GM21619 (cell line): ENCODE measurements around the gene CCDC91.
"Not testable (repeated sequence)": the region's sequence is repeated elsewhere in the genome, so short reads cannot be mapped to it uniquely, and the experiment has no call there.

ENCODE experiments used
- ATAC-seq: cut with Tn5 transposase; IDR thresholded peaks from one replicate; pipeline ENCODE4 v1.9.1; 2021; ENCODE audit not compliant: unreplicated experiment

CCDC91 gene

DNA sequence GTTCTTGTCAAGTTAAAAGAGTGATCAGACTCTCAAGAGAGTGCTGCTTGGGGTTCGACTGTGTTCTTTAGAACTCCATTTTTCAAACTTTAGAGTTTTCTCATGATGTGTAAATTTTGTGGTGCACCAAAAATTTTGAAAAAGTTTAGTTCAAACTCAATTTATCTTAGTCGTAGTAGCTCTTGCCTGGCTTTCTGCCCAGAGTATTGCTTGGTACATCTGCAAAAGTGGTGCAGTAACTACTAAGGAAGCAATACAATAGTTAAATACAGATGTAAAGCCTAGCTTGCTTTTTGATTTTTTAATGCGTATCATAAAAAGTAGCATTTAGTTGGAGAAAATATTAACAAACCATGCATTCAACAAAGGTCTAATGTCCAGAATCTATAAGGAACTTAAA is 9.5 kb upstream of the CCDC91 start:
- ATAC-seq, result no peak

DNA sequence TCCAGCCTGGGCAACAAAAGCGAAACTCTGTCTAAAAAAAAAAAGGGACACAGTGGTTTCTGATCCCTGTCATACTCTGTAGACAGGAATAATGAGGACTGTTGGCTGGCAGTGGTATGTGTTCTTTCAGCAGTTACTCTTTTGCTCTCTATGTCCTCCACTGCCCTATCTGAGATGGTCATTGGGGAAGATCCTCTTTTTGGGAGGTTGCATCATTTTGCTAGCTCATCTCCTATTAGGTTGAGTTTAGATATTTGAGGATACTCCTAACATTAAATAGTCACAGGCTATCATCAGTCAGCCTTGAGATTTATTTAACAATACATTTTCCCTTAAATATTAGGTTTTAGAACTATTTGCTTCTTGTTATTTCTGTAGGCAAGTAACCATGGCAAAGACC is 5.9 kb upstream of the CCDC91 start:
- no peak for ATAC-seq

DNA sequence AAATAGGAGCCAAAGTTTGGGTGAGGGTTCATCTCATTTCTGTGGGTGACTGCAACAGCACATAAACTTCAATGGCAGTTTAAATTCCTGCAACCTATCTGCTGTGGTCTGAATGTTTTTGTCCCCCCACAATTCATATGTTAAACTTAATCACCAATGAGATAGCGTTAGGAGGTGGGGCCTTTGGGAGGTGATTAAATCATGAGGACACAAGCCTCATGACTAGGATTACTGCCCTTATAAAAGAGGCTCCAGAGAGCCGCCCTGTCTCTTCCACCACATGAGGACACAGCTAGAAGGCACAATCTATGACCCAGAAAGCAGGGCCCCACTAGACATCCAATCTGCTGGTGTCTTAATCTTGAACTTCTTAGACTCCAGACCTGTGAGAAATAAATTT is 3.8 kb upstream of the CCDC91 start:
- no peak for ATAC-seq

DNA sequence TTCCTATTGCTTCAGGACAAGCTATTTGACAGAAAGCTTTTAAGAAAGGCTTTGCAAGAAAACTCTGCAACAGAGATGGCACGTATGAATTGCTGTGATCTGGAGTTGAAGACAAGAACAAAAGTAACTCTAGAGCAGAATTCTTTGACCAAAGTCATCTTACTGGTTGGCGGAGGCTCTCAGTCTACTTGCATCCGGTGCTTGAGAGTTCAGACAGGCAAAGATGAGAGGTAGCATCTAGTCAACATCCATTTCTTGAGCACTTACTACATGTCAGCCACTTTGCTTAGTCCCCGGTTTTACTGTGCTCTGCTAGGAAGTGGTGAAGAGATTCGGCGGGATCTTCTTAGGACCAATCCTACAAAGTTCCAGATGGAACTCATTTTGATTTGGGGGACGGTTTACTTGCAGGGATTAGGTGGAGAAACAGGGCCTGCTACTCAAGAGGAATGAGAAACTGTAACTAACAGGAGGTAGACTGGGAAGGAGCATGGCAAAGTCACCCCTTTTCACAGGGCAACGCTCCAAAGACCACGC is 404 bp upstream of the CCDC91 start:
- no peak for ATAC-seq

DNA sequence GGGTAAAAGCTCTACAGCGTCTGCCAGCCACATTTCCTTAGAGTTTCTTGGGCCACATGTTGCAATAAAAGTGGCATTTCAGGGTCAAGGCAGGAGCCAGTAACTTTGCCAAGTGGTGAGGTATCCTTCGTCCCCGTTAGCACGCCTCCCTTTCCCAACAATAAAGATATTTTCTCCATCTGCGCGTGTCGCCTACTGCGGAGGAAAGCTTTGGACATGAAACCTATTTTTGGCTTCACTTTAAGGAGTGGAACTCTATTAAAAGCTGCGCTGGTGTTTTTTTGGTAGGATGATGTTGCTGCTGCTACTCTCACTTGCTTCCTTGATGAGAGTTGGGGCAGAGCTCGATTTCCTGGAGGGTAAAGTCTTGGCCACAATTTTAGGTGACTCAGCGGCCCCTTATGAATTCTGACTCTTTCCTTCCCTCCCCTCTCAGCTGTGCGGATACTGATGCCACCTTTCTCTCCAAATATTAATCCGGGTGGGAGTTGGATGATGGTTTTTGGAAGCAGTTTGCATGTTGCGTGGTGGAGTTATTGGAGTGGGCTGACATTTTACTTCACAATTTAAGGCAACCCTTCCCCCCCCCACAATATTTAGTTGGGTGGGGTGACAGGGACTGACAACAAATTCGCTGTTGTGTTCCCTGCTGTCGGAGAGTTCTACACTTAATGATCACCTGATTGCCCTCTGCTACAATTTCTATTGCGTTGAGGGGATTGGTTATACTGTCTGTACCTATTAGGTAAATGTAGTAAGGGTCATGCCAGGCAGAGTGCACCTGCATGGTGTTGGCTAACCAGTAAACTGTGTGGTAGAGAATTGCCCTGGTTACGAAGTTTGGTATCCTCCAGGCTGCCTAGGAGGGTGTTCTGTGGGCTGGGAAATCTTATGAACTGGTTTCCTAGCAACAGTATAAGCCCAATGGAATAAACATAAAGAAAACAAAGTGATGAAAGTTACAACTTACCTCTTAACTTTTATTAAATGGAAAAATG is 1.1 kb downstream of the CCDC91 start:
- ATAC-seq, result no peak

DNA sequence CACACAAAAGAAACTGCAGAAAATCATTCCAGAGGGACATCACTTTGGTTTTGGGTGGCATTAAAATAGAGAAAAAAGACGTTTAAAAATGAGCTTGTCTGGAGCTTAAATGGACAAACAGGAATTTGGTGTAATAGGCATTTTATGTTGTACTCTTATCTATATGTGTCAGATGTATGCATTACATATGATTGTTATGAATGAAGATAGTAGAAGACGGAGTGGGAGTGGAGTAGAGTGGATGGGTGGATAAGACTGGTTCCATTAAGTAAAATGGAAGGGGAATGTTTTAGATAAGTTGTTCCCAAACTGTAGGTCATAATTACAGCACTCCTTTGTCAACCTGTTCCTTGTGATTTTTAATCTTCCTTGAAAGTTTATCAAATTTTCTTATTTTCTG is 1.9 kb downstream of the CCDC91 start:
- ATAC-seq, result no peak

DNA sequence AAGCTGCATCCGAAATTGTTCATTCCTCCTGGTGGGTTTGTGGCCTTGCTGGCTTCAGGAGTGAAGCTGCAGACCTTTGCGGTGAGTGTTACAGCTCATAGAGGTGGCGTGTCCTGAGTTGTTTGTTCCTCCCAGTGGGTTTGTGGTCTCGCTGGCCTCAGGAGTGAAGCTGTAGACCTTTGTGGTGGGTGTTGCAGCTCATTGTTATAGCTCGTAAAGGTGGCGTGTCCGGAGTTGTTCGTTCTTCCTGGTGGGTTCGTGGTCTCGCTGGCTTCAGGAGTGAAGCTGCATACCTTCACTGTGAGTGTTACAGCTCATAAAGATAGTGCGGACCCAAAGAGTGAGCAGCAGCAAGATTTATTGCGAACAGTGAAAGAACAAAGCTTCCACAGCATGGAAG is 4.4 kb downstream of the CCDC91 start:
- not testable (repeated sequence) for ATAC-seq

DNA sequence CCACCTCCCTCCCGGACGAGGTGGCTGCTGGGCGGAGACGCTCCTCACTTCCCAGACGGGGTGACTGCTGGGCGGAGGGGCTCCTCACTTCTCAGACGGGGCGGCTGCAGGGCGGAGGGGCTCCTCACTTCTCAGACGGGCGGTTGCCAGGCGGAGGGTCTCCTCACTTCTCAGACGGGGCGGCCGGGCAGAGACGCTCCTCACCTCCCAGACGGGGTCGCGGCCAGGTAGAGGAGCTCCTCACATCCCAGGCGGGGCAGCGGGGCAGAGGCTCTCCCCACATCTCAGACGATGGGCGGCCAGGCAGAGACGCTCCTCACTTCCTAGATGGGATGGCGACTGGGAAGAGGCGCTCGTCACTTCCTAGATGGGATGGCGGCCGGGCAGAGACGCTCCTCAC is 10.9 kb downstream of the CCDC91 start:
- ATAC-seq, result not testable (repeated sequence)

DNA sequence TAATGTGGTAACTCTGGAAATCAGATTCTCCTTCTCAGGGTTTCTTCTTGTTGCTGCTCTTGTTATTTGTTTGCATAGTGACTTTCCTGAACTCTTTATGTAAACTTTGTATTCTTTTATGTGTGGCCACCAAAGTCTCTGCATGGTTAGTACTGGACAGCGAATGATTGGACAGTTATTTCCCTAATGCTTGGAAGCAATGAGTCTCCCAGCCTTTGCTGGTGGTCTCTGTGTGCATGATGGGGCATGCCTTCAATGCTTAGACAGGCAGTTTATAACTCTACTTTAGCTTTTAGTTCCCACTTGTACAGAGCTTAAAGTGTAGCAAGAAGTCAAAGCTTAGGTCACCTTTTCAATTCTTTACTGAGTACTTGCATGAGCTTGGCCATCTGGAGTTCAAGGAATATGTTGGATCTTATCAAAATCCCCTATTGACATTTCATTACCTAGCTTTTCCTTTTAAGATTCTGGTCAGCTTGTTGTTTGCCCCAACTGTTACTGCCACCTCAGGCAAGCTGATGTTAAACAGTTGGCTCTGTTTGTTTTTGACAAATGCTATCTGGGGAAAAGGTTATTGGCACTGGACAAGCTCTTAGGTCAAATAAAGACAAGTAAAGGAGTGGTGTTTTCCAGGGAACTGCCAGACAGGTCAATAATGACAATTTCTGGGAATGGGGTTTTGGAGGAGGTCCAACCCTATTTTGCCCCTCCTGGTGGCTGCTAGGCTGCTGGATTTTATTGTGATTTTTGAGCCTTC is 12.3 kb downstream of the CCDC91 start:
- ATAC-seq, result no peak

DNA sequence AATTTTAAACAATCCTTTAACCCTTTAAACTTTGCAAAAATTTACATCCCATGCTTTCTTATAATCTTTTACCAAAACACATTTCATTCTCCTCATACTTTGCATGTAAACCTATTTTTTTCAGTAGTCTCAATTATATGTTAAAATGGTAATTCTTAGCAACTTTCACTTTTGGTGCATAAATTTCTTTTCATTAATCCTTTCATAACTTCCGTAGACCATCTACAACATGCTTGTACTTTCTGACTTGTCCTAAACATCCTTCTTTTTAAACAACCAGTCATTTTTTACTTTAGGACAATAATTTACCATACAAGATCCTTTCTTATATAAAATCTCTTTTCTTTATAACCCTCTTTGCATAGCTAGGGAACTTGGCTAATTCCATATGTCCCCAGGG is 19.5 kb downstream of the CCDC91 start:
- ATAC-seq, result no peak

DNA sequence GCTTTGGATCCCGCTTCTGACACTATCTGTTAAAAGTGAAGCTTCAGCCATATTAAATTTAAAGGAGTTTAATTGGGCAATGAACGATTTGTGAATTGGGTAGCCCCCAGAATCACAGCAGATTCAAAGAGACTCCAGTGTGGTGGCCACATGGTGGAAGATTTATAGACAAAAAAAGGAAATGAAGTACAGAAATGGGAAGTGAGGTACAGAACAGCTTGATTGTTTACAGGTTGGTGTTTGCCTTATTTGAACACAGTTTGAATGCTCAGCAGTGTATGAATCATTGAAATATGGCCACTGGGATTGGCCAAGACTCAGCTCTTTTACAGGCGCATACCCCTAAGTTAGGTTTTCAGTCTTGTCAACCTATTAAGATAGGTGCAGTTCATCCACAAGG is 21.9 kb downstream of the CCDC91 start:
- ATAC-seq, result no peak

DNA sequence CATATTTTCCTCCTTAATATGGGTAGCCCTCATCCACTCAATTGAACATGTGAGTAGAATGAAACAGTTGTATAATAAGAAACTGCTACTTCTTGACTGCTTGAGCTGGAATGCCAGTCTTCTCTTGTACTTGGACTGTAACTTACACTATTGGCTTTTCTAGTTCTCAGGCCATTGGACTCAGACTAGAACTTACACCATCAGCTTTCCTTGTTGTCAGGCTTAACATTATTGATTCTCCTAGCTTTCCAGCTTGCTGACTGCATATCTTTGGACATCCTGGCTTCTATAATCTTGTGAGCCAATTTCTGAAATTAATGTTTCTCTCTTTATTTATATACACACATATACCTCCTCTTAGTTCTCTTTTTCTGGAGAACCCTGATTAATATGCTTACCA is 24.8 kb downstream of the CCDC91 start:
- no peak for ATAC-seq

DNA sequence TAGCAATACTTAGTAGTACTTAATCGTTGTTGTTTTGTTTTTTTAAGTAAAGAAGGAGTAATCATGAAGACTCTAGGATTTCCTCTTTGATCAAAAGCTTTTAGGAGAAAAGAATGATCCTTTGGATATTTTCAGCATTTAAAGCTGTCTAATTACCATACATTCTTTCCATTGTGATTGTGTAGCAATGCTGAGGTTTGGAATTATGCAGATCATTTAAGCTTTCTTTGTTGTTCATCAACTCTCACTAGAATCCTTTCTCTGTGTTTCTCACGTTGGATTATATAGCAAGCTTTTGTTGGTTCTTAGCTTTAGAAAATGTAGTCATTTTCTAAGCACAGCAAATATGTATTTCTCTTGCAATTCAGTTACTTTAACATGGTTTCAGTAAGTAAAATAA is 25.8 kb downstream of the CCDC91 start:
- ATAC-seq, result no peak

DNA sequence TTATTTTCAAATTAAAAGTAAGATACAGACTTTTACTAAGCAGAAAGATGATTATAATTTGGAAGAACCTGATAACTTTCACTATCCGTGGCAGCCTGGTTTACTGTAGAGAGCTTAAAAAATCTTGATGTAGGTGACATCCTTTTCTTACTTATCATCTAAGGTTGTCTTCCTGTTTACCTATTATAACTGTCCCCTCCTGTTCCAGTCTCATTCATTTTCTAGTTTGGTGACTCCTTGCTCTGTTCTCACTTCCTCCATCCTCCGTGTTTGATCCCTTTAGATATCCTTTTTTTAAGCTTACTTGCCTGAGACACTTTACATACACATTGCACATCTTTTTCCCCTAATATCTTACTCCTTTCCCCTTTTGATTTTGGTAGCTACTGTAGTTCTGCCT is 27.5 kb downstream of the CCDC91 start:
- peak; percentile 55 for ATAC-seq

DNA sequence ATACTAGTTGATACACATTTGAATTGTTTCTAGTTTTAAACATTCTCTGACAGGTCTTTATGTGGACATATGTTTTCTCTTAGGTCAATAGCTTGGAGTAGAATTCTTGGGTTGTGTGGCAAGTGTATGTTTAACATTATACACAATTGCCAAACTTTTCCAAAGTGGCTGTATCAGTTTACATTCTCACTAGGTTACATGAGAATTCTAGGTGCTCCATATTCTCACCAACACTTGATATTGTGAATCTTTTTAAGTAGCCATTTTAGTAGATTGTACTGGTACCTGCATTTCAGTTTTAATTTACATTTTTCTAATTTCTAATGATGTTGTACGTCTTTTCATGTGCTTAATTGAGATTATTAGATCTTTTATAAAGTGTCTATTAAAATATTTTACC is 28.6 kb downstream of the CCDC91 start:
- no peak for ATAC-seq

DNA sequence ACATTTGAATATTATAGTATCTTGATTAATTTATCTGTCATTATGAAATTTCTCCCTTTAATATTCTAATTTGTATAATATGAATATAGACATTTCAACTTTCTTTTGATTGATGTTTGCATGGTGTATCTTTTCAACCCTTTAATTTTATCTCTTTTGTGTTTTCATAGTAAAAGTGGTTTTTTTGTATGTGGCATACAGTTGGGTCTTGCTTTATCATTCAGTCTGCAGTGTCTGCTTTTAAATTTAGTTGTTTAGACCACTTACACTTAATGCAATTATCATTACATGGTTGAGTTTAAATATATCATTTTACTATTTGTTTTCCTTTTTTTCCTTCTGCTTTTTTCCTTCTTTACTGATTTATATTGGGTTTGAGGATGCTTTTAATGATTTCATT is 29.6 kb downstream of the CCDC91 start:
- ATAC-seq, result no peak

DNA sequence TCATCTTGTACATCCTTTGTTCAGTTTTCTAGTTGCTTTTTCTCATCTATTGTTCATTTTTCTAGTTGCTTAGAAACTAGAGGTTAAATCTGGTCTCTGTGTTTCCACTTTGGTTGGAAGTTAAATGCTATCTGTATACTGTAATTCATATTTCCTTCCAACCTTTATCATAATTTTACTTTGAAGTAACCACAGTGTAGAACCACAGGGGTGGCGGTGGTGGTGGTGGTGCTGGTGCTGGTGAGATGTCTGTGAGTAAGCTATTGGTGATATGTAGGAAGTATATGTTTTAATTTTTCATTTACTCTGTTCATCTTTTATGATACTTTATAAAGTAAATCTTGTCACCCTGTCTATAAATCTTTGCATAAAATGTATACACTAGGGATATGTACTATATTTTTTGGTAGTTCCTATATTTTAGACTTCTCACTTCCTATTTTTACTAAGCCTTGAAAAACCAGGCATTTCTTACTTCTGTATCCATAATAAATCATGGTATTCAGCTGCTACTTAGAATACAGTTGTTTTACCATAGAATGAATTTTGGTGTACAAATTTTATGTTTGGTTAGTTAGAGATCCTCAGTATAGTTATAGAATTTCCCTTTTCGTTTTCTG is 31.9 kb downstream of the CCDC91 start:
- no peak for ATAC-seq

DNA sequence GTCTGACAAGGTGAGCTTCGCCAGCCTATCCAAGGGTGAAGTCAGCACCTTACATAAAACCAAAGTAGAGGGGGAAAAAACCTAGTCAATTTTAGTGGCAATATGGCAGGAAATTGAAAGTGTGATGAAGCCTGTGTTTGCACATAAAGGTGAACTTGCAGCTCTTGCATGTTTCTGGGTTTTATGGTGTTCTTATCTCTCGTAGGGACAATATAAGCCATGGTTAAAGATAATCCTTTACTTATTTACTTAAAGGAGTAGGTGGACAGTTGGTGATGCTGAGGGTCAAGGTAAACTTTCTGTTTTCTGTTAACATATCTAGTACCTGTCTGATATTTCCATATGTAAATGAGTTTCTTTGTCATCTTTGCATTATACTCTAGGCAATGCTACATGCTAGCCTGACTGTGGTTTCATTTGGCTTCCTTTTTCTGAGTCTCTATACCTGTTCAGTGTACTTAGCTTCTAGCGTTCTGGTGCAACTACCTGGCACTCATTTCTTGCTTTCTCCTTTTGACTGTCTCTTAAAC is 32.8 kb downstream of the CCDC91 start:
- peak; percentile 88 for ATAC-seq

DNA sequence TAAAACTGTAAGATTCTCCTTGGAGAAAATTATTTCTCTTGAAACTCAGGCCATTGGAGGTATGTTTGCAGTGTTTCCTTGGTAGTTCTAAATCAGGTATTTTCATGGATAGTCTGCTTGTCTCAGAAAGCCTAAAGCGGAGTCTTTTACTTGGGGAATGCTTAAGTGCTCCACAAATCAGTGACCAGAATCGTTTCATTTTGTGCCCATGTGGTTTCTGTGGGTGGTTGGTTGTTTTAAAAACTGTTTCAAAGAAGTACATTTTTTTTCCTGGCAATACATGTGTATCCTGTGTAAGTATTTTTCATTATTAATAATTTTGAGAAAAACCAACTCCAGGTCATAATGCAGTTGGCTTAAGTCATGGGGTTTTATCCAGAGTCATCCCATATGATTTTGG is 33.6 kb downstream of the CCDC91 start:
- no peak for ATAC-seq

DNA sequence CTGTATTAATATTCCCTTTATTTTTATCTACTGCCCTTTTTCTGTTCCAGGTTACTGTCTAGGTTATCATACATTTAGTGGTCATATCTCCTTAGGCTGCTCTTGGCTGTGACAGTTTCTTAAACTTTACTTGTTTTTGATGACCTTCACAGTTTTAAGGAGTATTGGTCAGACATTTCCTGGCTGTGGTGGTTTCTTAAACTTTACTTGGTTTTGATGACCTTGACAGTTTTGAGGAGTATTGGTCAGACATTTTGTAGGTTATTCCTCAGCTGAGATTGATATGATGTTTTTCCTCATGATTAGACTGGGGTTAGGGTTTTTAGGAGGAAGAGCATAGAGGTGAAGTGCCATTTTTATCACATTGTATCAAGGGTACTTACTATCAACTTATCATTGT is 36.4 kb downstream of the CCDC91 start:
- ATAC-seq, result no peak

DNA sequence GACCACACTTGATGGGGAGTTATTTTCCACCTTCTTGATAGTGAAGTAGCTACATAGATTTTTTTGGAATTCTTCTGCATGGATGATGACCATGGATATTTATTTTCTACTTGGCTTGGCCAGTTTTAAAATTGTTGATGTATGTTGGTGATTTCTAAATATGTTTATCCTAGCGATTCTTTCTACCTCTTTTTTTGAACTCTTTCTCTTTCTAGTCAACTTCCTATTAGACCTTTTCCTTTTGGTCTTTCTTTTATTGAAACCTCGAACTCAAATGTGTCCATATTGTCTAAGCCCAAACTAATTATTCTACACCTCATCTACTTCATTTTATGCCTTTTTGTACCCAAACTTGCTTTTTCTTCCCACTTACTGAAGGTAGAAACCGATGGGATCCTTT is 37.0 kb downstream of the CCDC91 start:
- ATAC-seq, result no peak
